PFSK-1 (cell line): ENCODE results near the gene NELFB.

ENCODE experiments used
- FOXP2 ChIP-seq: optimal IDR thresholded peaks from 2 replicates; pipeline ENCODE3; 2011; ENCODE audit warnings: borderline replicate concordance, control low read depth, inconsistent platforms; ENCODE audit not compliant: insufficient read depth; ENCODE audit errors: extremely low read length, extremely low read depth
- POLR2AphosphoS5 ChIP-seq: IDR thresholded peaks from 2 replicates; pipeline ENCODE4 v1.6.1; 2012; ENCODE audit warnings: low read depth, mild to moderate bottlenecking, control low read depth, low read length, moderate library complexity
- SIN3A ChIP-seq: IDR thresholded peaks from 2 replicates; pipeline ENCODE4 v1.6.1; 2012; ENCODE audit warnings: mild to moderate bottlenecking, low read length, moderate library complexity, borderline replicate concordance; ENCODE audit not compliant: insufficient read depth
- TAF1 ChIP-seq: IDR thresholded peaks from 2 replicates; pipeline ENCODE4 v1.6.1; 2012; ENCODE audit warnings: low read length, control low read depth, borderline replicate concordance; ENCODE audit not compliant: insufficient read depth
- TF ChIP-seq, protein P1 (sequence below), 2 experiments: IDR thresholded peaks; 2 replicates each; pipeline versions ENCODE4 v1.6.1 to v1.8.0; 2011 to 2012; ENCODE audit warnings: low read depth in 2 of 2, low read length in 2 of 2, control low read depth in 1 of 2, inconsistent platforms in 1 of 2, mild to moderate bottlenecking in 1 of 2, moderate library complexity in 1 of 2; ENCODE audit not compliant: insufficient read depth in 1 of 2

The NELFB gene

DNA sequence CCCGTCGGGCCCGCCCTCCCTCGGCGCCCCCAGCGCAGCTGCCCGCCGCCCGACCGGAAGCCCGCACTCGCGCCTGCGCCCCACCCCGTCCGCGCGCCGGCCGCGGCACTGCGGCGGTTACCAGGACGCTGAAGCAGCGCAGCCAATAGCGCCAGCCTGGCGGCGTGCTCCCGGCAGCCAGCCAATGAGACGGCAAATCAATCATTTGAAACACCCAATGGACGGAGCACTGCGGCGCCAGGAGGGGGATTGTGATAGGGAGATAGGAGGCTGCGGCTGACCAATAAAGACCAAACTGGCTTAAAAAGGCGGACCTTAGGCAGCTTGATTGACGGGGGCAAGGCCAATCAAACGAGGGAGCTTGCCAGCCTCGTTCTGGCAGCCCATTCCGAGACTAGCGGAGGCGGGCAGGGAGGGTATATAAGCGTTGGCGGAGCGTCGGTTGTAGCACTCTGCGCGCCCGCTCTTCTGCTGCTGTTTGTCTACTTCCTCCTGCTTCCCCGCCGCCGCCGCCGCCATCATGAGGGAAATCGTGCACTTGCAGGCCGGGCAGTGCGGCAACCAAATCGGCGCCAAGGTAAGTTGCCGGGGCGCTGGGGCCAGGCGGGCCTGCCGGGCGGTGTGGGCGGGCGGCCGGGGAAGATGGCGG, 14.2 kb upstream of the NELFB start, which contains the start of gene TUBB4B:
TSS of gene TUBB4B (plus strand) at position 447 of the 649 bp plus-strand sequence. CDS start at position 521, 74 bp downstream.
- TF ChIP-seq TAF1 (peak; percentile 95), POLR2AphosphoS5 (peak; percentile 98), FOXP2 (no peak), SIN3A (no peak)
- TF ChIP-seq, protein P1, sequence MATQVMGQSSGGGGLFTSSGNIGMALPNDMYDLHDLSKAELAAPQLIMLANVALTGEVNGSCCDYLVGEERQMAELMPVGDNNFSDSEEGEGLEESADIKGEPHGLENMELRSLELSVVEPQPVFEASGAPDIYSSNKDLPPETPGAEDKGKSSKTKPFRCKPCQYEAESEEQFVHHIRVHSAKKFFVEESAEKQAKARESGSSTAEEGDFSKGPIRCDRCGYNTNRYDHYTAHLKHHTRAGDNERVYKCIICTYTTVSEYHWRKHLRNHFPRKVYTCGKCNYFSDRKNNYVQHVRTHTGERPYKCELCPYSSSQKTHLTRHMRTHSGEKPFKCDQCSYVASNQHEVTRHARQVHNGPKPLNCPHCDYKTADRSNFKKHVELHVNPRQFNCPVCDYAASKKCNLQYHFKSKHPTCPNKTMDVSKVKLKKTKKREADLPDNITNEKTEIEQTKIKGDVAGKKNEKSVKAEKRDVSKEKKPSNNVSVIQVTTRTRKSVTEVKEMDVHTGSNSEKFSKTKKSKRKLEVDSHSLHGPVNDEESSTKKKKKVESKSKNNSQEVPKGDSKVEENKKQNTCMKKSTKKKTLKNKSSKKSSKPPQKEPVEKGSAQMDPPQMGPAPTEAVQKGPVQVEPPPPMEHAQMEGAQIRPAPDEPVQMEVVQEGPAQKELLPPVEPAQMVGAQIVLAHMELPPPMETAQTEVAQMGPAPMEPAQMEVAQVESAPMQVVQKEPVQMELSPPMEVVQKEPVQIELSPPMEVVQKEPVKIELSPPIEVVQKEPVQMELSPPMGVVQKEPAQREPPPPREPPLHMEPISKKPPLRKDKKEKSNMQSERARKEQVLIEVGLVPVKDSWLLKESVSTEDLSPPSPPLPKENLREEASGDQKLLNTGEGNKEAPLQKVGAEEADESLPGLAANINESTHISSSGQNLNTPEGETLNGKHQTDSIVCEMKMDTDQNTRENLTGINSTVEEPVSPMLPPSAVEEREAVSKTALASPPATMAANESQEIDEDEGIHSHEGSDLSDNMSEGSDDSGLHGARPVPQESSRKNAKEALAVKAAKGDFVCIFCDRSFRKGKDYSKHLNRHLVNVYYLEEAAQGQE (IDR thresholded peaks at IDR 0.05; ENCODE audit: insufficient read depth in 1 of 2, low read depth in 2 of 2, low read length in 2 of 2) = peak in 1 of 2 experiments; percentile 52; a peak in 1 of 4 replicates

DNA sequence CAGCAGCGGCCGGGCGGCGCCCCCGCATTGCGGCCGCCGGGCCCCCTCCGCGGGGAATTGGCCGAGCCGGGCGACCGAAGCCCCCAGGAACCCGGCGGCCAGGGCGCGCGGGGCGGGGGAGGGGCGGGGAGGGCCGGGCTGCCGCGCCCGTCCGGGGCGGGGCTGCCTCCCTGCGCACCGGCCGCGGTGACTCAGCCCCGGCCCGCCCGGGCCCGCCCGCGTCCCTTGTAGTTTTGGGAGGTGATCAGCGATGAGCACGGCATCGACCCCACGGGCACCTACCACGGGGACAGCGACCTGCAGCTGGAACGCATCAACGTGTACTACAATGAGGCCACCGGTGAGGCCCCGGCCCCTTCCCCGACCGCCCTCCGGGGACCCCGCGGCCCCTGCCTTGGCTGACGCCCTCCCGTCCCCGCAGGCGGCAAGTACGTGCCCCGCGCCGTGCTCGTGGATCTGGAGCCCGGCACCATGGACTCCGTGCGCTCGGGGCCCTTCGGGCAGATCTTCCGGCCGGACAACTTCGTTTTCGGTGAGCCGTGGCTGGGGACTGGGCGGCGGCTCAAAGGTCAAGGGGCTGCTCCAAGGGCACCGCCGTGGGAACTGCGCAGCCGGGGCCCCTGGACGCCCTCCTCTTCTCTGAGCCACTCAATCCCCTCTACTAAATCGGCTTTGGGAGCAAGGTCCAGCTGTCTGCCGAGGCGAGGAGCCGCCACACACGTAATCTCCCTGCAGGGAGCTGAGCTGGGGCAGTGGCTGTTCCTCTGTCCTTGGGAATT, 13.4 kb upstream of the NELFB start:
- TF ChIP-seq POLR2AphosphoS5 = no peak
- no peak for TF ChIP-seq SIN3A
- TF ChIP-seq, protein P1 (IDR thresholded peaks at IDR 0.05; ENCODE audit: insufficient read depth in 1 of 2, low read depth in 2 of 2, low read length in 2 of 2) = no peak
- TF ChIP-seq TAF1 = no peak
- TF ChIP-seq FOXP2 = no peak

DNA sequence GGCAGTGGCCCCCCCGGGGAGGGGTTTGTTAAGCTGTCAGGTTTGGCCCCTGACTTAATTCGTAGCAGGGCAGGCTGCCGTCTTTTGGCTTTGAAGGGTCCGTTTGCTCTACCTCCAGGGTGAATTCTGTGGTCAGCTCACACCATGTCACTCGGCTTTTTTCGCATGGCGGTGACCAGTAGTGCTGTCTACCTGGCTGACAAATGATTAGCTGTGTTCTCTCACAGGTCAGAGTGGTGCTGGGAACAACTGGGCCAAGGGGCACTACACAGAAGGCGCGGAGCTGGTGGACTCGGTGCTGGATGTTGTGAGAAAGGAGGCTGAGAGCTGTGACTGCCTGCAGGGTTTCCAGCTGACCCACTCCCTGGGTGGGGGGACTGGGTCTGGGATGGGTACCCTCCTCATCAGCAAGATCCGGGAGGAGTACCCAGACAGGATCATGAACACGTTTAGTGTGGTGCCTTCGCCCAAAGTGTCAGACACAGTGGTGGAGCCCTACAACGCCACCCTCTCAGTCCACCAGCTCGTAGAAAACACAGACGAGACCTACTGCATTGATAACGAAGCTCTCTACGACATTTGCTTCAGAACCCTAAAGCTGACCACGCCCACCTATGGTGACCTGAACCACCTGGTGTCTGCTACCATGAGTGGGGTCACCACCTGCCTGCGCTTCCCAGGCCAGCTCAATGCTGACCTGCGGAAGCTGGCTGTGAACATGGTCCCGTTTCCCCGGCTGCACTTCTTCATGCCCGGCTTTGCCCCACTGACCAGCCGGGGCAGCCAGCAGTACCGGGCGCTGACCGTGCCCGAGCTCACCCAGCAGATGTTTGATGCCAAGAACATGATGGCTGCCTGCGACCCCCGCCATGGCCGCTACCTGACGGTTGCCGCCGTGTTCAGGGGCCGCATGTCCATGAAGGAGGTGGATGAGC, 12.6 kb upstream of the NELFB start:
- TF ChIP-seq, protein P1 (IDR thresholded peaks at IDR 0.05; ENCODE audit: insufficient read depth in 1 of 2, low read depth in 2 of 2, low read length in 2 of 2) = no peak
- TF ChIP-seq FOXP2 (no peak), TAF1 (no peak), SIN3A (no peak), POLR2AphosphoS5 (peak; percentile 41; the same call in 1 of the 2 replicates)

DNA sequence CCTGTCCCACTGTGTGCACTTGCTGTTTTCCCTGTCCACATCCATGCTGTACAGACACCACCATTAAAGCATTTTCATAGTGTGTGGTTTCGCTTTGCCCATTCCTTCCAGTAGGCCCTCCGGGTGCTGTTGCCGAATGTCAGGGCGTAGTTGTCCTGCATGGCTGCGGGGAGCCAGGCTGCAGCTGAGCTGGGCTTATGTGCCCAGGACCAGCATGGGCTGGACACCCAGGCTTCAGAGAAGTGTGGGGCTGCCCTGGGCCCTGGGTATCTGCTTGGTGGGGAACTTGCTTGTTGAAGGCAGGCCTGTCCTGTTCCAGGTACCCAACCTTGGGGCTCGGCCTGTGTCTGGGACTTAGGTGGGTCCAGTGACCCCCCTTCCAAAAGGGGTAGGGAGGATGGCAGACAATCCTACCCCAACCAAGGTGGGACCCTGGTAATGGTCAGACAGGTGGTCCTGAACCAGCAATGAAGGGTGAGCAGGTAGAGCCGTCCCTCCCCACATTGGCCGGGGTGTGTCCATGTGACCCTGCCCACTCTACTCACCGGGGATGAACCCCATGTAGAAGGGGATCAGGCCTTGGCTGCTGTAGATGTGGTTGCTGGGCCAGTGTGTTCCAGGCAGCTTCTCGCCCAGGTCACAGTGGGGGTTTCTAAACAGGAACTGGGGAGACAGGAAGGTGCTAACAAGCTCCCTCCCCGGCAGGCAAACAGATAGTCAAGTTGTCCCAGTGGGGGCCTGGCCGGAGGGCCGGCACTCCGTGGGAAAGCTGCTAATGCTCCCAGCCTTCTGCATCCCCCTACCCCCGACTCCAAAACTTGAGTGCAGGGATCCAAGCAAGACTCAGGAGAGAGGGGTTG, 11.3 kb upstream of the NELFB start:
- TF ChIP-seq TAF1 (no peak; the same call in 1 of the 2 replicates), FOXP2 (no peak), SIN3A (0 out of 2 replicates have a peak, but pooled peaks have one; percentile 59), POLR2AphosphoS5 (peak; percentile 61; the same call in 1 of the 2 replicates)
